ENCODE data around the gene DYNC1I1.

The DYNC1I1 gene

DNA sequence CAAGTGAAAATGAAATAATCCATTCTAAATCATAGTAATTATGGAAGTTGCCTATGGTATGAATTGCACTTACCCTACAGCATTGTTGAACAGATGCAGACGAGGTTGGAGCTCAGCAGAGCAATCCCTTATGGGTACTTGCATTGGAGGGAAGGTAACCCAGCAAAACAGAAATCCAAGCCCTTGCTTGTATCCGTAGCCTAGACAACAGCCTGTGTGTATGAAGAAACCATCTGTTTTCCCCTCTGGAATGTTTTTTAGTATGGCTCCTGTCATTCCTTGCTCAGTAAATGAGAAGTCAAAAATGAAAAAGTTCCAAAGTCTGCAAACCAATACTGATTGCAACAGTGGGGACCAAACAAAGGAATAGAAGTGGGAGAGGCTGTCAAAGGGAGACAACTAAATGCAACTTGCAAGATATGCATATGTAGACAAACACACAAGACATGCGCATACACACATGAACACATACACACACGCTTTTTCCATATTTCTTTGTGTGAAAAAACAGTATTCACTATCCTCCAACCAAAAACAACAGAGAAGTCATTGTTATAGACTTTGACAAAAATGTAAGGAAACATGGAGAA, 260.8 kb downstream of the DYNC1I1 start:
- no peak for DNase-seq

DNA sequence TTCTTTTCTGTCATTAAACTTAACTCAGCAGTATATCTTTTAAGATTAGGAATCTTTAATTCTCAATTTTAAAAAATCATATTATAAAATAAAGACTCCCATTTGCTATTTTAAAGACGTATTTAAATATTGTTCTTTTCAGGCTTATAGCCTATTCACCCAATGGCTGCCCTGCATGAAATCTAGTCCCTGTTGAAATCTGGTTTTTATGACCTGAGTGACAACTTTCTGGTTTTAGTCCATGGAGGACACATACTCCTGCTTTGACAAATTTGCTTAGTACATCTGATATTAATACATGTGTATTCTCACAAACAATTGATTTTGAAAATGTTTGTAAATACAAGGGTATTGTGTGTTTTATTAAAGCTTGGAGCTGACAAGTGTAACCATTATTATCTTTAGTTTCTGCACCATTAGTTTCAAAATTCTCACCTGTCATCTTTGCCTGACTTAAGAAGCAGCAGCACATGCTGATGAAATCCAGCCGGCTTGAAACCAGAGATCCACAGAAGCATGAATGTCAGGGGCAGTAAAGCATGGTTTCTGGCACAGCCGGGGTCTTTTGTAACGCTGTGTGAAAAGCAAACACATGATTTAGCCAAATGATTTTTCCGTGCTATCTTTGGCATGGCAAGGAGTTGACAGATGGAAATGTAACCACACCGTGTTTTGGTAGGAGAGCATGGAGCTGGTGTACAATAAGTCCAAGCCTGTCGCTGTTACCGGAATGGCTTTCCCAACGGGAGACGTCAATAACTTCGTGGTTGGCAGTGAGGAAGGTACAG, 262.8 kb downstream of the DYNC1I1 start:
- DNase-seq = no peak

DNA sequence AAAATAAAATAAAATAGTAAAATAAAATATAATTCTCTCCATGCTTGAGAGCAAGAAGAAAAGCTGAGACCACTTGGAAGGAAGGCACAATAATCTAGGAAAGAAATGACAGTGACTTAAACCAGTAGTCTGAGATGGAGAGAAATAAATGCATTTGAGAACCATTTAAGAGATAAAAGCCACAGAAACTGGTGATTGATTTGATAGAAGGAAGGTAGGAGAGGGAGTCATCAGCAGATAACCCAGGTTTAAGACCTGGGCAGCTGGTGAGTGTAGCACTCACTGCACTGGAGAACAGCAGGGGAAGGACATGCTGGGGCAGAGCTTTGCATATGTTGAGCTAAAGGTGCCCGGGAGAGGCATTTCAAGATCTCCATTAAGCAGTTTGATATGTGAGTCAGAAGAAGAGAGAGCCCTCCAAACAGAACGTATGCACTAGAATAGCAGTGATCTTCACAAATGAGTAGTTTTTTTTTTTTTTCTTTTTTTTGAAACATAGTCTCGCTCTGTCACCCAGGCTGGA, 268.0 kb downstream of the DYNC1I1 start:
- DNase-seq = no peak

GRCh38 chr7:96041171-96041570, 268.8 kb downstream of the DYNC1I1 start:
- no peak for DNase-seq

GRCh38 chr7:96045181-96045580, 272.8 kb downstream of the DYNC1I1 start:
- DNase-seq = no peak

- no peak for DNase-seq
Observed at GRCh38 chr7:96045919-96046318, 273.6 kb downstream of the DYNC1I1 start.

GRCh38 chr7:96052289-96052688, 279.9 kb downstream of the DYNC1I1 start:
- DNase-seq = no peak

DNA sequence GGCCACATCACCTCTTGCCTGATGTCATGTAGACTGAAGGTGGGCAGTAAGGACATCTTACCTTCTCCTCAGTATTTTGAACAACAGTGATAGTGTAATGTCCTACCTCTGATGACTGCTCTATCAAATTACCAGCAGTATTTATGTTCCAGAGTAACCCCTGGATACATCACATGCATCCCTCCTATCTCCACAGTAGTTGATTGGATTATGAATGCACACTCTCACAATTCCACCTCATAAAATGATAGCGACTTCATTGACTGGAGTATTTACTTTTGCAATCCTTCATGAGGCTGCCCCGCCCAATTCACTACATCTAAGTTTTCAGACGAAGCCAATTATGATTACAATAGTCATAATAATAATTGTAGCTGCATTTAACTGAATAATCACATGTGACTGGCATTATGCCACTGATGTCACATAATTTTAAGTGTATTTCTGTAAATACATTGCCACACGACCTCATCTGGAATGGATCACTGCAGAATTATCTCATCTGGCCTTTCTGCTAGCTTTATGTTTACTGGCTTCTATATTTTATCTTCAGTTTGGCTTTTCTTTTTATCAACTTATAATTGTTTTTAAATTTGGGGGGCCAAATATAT, 280.6 kb downstream of the DYNC1I1 start:
- DNase-seq = no peak

DNA sequence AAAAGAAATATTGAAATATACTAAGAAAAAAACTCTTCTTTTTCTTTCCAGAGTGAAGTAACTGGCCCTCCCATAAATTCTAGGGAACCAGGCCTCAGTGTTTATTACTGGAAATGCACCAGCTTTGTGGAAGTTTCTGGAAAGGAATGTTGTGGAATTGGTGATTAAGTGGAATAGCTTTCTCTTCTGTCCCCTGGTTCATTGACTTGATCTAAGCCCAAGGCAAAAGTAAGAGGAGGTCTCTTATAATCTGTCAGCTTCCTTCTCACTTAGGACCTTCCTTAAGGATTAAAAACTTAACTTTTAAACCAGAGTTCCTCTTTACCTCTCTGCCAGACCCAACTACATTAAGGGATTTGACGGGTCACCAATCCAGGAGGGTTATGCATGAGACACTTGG, 283.4 kb downstream of the DYNC1I1 start:
- DNase-seq = no peak

DNA sequence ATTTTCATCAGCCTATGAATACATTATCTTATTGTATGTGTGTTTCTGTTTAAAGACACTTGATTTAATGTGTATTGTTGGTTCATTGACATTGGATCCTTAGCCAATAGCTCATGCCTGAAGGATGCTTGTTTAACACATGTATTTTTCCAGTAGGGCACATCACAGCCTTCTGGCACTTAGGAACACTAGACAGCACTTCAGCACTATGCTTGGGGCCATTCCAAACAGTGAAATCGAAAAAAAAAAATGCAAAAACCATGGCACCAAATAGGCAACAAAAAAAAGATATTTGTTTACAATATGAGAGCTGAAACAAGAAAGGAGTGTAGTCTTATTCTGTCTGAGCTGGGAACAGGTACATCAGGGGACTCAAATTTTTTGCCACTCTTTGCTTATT, 286.7 kb downstream of the DYNC1I1 start:
- DNase-seq = no peak

DNA sequence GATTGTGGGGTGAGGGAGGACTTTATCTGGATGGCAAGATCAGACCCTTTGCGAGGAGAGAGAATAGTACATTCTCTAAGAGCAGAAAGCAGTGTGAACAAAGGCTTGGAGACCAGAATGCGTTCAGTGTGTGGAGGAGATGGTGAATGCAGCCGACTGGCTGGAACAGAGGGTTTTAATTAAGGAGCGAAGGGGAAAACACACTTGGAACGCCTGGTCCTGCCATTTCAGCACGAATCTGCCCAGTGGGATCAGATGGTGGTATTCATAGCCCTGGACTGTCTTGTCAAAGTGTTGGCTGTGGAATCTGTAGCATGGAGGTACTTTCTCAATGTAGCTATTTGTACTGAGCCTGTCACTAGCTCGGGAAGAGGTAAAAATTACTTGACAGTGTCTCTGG, 288.7 kb downstream of the DYNC1I1 start:
- DNase-seq = no peak

- DNase-seq = no peak
Observed at GRCh38 chr7:96061844-96062243, 289.5 kb downstream of the DYNC1I1 start.

DNA sequence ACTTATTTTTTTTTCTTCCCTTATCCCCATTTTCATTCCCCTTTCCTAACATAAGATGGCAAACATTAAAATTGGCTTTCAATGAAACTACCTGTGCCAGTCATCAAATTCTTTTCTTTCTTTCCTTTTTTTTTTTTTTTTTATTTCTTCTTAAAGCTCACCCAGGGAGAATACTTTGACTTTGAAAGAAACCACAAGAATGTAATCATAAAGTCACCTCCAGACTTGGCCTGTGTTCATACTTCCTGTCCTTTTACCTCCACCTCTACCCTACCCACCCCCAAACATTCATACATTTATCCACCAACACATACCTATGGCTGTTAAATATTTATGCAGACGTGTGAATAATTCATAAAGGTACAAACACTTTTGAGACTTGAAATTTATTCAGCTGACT, 295.0 kb downstream of the DYNC1I1 start:
- DNase-seq = no peak

DNA sequence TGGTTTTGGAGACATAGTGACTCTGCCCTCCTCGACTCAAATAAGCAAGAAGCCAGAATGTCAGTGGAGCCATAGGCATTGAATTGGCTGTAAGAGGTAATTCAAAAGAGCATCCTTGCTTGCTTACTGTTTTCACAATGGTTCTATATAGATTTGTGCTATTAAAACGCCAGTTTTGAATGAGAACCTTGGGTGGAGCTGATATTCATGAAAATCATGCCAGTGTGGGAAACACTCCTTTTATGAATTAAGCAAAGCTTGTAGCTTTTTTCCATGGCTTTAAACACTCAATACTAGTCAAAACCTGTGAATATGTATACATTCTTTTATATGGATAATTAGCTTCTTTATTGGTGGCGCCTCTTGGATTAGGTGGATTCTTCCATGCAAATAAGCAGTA, 297.0 kb downstream of the DYNC1I1 start:
- DNase-seq = no peak

- no peak for DNase-seq
Observed at GRCh38 chr7:96074871-96075270, 302.5 kb downstream of the DYNC1I1 start.

DNA sequence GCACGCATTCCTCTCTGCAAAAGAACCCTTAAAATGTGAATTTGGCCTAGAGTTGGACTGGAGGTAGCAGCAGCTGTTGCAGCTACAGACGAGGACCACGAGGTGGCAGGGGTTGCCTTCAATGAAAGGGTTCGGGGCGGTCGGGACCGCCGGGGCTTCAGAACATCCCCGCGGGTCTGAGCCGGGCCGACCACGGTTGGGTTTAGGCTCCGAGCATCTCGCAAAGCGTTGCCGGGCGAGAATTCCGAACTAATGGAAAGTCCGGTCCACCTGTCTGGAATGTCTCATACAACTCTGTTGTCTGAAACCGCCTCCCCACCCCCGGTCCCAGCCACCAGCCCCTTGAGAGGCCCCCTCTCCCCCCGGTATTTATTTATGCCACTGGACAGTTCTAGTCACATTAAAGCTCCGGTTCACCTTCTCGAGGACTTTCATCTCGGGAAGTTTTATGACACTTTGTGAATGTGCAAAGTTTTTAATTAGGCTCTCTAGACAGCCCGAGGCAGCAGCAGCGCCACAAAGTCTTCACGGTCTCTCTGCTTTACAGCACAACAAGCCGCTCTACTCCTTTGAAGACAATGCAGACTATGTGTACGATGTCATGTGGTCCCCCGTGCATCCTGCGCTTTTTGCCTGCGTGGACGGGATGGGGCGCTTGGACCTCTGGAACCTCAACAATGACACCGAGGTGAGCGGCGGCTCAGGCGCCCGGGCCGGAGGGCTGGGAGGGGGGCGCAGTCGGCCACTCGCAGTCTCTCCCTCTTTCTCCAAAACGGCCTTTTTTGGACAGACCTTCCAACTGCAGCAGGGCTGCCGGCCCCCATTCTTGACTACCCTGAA, 303.4 kb downstream of the DYNC1I1 start:
- DNase-seq = peak; percentile 61

DNA sequence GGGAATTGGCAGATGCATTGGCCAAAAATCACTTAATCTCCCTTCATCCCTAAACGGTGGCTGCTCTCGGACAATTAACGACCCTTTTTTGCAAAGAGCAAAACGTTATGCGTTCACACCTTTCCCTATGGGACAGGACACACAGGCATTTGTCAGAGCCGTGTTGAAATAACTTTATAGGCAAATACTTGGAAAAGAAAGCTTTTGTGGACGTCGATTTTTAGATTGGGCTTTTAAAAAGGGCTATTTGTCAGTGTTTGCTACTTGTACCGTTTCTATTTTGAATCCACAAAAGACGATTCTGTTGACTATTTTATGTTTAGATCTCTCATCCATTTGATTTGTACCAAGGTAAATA, 304.0 kb downstream of the DYNC1I1 start:
- DNase-seq = no peak

DNA sequence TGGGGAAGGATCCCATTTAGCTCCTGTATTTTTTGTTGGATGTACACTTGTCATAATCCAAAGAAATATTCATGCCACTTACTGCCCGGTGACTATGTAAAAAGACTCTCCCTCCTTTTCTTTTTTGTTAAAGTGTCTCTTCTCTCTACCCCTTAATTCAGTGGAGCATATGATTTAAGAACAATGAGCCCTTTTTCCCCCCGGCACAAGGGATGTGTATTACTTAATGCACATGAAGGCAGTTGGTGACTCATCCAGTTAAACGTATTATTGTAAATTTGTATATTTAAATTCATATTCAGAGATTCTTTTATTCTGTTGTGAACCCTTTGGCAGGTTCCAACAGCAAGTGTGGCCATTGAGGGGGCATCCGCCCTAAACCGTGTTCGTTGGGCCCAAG, 307.7 kb downstream of the DYNC1I1 start:
- DNase-seq = no peak

DNA sequence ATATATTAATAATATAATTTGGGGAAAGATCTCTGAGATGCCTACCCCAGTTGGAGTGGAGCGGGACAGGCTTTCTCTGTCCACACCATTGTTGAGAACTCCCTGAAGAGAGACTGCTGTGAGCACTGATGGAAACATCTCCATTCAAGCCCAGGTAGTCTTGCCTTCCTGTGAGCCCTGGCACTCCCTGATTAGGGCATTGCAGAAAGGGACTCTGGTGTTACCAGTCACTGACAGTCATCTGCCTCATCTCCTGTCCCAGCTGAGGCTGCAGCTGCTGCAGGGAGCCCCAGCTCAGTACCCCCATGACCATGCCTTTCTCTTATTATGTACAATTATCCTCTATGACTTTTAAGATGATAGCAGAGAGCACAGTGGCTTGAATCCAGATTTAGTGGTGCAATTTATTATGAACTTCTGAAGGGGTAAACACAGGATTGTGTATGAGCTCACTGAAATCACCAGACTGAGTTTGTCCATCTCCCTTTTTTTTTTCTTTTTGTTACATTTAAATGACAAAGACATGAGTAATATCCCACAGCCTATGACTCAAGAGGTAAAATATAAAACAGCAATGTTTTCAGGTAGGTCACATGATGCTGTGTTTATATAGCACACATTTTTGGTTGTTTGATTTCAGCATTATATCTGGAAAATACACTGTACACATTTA, 312.7 kb downstream of the DYNC1I1 start:
- DNase-seq = no peak

- no peak for DNase-seq
Observed at GRCh38 chr7:96085953-96086352, 313.6 kb downstream of the DYNC1I1 start.

DNA sequence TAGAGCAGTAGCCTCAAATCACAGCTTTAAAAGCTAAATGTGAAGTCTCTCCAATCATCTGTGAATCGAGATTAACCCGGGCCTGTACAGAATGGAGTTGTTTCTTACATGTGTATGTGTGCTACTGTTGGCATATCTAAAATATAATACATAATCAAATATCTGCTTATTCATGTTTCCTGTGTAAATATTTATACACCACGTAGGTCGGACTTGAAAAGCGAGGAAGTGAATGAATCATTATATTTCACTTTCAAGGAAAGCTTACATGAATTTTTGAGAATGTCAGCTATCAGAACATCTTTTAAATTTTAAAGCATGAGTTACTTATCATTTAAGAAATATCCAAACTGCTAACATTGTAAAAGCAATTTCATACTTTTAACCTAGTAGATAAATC, 316.2 kb downstream of the DYNC1I1 start:
- no peak for DNase-seq

GRCh38 chr7:96089511-96089910, 317.2 kb downstream of the DYNC1I1 start:
- DNase-seq = no peak

DNA sequence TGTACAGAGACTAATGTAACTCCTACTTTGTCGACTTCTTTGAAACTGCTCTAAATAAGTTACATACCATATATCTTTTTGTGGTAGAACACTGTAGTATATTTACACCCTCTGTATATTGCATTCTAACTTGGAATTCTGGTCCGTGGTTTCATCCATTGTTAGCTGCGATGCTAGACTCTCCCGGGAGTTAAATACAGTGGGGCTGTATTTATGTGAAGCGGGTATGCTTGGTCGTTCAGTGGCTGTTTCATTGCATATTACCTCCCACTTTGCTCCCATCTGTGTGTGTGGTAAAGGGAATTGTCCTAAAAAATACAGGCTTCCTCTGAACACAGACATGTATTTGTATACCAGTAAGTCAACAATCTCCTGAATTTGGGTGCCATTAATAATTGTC, 318.4 kb downstream of the DYNC1I1 start:
- DNase-seq = no peak
